A549 (cell line): Measurements from ENCODE around the gene KAT2B.

Source experiments
- CBX8 ChIP-seq: fragments of 200-600 bp; sonication (generic); IDR thresholded peaks from 2 replicates; pipeline ENCODE4 v1.6.1; 2016
- CEBPB ChIP-seq, 2 experiments: fragments of >200 bp in 1 of 2; sonication (Bioruptor Twin) in 1 of 2; formaldehyde crosslinking in 1 of 2; IDR thresholded peaks; 2 replicates each; pipeline ENCODE4 v1.6.1; 2012 to 2016
- EP300 ChIP-seq, 2 experiments: fragments of >200 bp; sonication (Bioruptor Twin); formaldehyde crosslinking; IDR thresholded peaks; 2 replicates in 1 of 2; 3 replicates in 1 of 2; pipeline ENCODE4 v1.6.1; 2016 to 2017
- GATA3 ChIP-seq: IDR thresholded peaks from 2 replicates; pipeline ENCODE4 v1.6.1; 2012; ENCODE audit warnings: borderline replicate concordance
- HOXB5 ChIP-seq: fragments of 250-450 bp; sonication (Bioruptor Pico); IDR thresholded peaks from 2 replicates; pipeline ENCODE4 v1.5.0; 2020; ENCODE audit warnings: mild to moderate bottlenecking, moderate library complexity
- KDM5A ChIP-seq: fragments of 200-600 bp; sonication (generic); IDR thresholded peaks from 2 replicates; pipeline ENCODE4 v1.6.1; 2016; ENCODE audit warnings: antibody characterized with exemption, mild to moderate bottlenecking
- POLR2A ChIP-seq: IDR thresholded peaks from 2 replicates; pipeline ENCODE4 v1.6.1; 2012; ENCODE audit warnings: mild to moderate bottlenecking, low read length
- POLR2AphosphoS2 ChIP-seq: conservative IDR thresholded peaks from 2 replicates; pipeline ENCODE4 v1.6.1; 2012; ENCODE audit warnings: low read length, improper control_type of control experiment, inconsistent platforms
- RAD21 ChIP-seq, 2 experiments: fragments of >200 bp in 1 of 2; sonication (Bioruptor Twin) in 1 of 2; formaldehyde crosslinking in 1 of 2; IDR thresholded peaks in 1 of 2; conservative IDR thresholded peaks in 1 of 2; 2 replicates in 1 of 2; 3 replicates in 1 of 2; pipeline ENCODE4 v1.6.1; 2012 to 2018; ENCODE audit warnings: inconsistent platforms in 1 of 2
- RFX5 ChIP-seq: fragments of 450-650 bp; IDR thresholded peaks from 2 replicates; pipeline ENCODE4 v1.7.1; 2014; ENCODE audit warnings: antibody characterized with exemption, mild to moderate bottlenecking, moderate library complexity
- TF ChIP-seq, protein P1 (sequence below): fragments of >200 bp; sonication (Bioruptor Twin); formaldehyde crosslinking; IDR thresholded peaks from 3 replicates; pipeline ENCODE4 v1.5.1; 2016
- TF ChIP-seq, protein P2 (sequence below): IDR thresholded peaks from 2 replicates; pipeline ENCODE4 v1.6.1; 2012
- TF ChIP-seq, protein P3 (sequence below): fragments of 200-600 bp; sonication (generic); IDR thresholded peaks from 2 replicates; pipeline ENCODE4 v1.6.1; 2016; ENCODE audit warnings: antibody characterized with exemption, mild to moderate bottlenecking, moderate library complexity

DNA sequence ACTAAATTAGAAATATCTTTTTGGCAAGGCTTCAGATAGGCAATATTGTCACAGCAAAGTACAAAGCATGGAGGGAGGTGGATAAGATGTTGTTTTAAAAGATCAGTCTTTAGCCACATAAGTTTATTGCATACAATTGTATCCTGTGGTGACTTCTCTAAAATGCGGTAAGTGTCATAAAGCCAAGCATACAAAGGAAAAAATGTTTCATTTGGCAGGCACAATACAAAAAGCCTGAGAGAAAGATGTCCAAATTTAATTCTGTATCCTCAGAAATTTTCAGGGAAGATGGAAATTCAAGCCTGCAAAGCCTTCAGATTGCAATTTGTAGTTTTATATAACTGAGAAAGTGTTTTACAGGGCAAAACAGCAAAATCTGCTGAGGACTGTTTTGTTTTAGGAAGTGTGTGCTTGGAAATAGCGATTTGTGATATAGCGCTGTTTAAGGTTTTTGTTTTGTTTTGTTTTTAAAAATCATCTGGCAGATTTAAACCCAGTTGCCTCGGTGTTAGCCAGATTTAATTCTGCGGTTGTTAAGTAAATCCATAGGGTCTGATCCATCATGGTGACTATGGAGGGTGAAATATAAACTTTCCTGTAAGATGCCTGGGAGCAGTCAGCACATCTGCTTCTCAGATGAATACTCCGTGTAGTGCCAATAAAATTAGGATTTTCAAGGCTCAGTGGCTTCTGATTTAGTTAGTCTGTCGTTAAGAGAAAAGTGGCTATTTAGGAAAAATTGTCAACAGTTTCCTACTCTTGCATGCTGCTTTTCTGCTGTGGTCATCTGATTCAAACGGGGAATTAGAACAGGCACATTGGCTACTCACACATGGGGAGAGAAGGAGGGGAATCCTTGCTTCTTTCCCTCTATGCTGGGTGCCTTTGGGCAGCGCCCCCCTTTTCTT, 8.0 kb downstream of the KAT2B start:
- TF ChIP-seq CBX8 (no peak), HOXB5 (CRISPR knock-in tag) (no peak), CEBPB (IDR thresholded peaks at IDR 0.05) (no peak), RFX5 (no peak), POLR2AphosphoS2 (no peak), EP300 (IDR thresholded peaks at IDR 0.05) (no peak), POLR2A (no peak), RAD21 (conservative IDR thresholded peaks at IDR 0.05 in 1 of 2, IDR thresholded peaks at IDR 0.05 in 1 of 2) (no peak), GATA3 (no peak), KDM5A (no peak)
- TF ChIP-seq, protein P1, sequence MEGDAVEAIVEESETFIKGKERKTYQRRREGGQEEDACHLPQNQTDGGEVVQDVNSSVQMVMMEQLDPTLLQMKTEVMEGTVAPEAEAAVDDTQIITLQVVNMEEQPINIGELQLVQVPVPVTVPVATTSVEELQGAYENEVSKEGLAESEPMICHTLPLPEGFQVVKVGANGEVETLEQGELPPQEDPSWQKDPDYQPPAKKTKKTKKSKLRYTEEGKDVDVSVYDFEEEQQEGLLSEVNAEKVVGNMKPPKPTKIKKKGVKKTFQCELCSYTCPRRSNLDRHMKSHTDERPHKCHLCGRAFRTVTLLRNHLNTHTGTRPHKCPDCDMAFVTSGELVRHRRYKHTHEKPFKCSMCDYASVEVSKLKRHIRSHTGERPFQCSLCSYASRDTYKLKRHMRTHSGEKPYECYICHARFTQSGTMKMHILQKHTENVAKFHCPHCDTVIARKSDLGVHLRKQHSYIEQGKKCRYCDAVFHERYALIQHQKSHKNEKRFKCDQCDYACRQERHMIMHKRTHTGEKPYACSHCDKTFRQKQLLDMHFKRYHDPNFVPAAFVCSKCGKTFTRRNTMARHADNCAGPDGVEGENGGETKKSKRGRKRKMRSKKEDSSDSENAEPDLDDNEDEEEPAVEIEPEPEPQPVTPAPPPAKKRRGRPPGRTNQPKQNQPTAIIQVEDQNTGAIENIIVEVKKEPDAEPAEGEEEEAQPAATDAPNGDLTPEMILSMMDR = no peak
- TF ChIP-seq, protein P2, sequence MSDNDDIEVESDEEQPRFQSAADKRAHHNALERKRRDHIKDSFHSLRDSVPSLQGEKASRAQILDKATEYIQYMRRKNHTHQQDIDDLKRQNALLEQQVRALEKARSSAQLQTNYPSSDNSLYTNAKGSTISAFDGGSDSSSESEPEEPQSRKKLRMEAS = no peak
- TF ChIP-seq, protein P3, sequence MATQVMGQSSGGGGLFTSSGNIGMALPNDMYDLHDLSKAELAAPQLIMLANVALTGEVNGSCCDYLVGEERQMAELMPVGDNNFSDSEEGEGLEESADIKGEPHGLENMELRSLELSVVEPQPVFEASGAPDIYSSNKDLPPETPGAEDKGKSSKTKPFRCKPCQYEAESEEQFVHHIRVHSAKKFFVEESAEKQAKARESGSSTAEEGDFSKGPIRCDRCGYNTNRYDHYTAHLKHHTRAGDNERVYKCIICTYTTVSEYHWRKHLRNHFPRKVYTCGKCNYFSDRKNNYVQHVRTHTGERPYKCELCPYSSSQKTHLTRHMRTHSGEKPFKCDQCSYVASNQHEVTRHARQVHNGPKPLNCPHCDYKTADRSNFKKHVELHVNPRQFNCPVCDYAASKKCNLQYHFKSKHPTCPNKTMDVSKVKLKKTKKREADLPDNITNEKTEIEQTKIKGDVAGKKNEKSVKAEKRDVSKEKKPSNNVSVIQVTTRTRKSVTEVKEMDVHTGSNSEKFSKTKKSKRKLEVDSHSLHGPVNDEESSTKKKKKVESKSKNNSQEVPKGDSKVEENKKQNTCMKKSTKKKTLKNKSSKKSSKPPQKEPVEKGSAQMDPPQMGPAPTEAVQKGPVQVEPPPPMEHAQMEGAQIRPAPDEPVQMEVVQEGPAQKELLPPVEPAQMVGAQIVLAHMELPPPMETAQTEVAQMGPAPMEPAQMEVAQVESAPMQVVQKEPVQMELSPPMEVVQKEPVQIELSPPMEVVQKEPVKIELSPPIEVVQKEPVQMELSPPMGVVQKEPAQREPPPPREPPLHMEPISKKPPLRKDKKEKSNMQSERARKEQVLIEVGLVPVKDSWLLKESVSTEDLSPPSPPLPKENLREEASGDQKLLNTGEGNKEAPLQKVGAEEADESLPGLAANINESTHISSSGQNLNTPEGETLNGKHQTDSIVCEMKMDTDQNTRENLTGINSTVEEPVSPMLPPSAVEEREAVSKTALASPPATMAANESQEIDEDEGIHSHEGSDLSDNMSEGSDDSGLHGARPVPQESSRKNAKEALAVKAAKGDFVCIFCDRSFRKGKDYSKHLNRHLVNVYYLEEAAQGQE = no peak
